Activated gamma-delta T cell treated with anti-CD3 and anti-CD28 coated beads, Interleukin-2, amount 50 U/mL, for 16 hours (primary cell): ENCODE data around the gene CSN3.
"Not testable (repeated sequence)": the region's sequence is repeated elsewhere in the genome, so short reads cannot be mapped to it uniquely, and the experiment has no call there.

Experiments
- DNase-seq: peaks from one replicate; pipeline ENCODE4 v3.0.0-alpha.2; 2020; ENCODE audit warnings: low read depth

Gene CSN3, protein sequence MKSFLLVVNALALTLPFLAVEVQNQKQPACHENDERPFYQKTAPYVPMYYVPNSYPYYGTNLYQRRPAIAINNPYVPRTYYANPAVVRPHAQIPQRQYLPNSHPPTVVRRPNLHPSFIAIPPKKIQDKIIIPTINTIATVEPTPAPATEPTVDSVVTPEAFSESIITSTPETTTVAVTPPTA

DNA sequence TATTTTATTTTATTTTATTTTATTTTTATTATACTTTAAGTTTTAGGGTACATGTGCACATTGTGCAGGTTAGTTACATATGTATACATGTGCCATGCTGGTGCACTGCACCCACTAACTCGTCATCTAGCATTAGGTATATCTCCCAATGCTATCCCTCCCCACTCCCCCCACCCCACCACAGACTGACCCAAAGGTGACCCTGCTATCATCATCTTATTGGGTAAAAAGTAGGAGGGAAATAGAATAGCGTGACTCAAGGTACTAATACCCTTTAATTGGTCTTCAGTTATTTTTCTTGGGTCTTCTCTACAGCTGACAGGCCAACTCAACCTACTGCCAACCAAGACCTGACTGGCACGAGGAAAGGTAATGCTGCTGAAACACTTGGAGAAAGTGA is at the start of gene CSN3:
Gene CSN3, plus strand, starts transcription at position 301 of the 400 bp plus-strand sequence. CDS start 2,223 bp downstream, outside the sequence.
- not testable (repeated sequence) for DNase-seq

DNA sequence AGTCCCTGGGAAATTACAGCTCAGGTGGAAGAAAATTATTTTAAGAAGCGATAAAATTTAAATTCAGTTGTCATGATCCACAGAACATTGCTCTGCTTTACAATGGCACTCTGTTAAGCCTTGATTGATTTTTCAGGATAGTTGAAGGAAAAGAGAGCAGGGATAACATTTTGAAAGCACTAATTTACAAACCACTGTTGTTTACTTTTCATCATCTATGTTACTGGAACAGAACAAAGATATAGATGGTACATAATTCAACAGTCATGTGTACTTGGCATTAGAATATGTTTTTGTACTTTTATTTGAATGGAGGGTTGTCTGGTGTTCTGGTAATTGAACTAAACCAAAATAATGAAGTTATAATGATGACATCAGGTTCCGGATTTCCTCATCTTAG is 49.5 kb upstream of the CSN3 start:
- no peak for DNase-seq

DNA sequence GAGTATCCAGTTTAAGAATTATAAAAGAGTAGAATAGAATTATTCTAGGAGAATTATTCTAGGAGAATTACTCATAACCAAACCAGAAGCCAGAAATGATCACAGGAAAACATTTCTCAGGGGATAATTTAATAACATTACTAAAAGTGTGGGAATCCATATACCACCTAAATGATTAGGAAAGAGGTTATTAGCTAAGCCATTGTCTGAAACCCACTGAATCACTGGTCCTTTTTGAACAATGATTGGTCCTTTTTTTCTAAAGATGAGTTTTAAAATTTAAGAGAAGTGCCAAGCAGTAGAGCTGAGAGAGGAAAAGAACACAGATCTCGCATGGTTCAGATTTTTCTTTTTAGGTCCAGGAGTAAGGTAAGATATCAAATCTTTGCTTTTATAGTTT is 47.0 kb upstream of the CSN3 start, which contains the start of gene ODAM:
Gene ODAM, plus strand, starts transcription at position 301 of the 400 bp plus-strand sequence. CDS start 819 bp downstream, outside the sequence.
- DNase-seq: no peak

DNA sequence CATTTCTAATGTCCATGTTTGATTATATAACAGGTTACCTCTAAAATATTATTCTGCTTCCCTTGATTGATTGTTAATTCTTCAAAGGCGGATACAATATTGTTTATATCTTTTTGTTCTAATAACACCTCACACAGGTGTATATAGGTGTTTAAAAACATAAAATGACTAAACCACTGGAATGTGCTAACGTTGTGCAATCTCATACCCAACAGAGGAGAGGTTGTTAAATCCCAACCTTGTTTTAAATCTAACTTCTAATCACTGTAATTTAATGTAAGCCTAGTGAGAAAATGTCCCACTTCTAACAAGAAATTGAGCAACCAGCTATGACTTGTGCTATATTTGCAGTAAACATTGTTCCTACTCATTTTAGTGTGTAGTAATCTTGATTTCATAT is 45.5 kb upstream of the CSN3 start:
- no peak for DNase-seq

DNA sequence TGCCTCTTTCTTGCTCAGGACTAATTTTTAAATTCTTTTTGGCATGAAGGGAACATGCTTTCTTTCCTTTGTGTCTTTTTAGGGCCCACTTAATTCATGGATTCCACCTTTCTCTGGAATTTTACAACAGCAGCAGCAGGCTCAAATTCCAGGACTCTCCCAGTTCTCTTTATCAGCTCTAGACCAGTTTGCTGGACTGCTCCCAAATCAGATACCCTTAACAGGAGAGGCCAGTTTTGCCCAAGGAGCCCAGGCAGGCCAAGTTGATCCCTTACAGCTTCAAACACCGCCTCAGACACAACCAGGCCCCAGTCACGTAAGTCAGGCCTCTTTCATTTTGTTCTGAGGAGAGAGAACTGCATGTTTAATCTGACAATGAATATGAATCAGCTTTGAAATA is 44.6 kb upstream of the CSN3 start:
- DNase-seq: no peak

DNA sequence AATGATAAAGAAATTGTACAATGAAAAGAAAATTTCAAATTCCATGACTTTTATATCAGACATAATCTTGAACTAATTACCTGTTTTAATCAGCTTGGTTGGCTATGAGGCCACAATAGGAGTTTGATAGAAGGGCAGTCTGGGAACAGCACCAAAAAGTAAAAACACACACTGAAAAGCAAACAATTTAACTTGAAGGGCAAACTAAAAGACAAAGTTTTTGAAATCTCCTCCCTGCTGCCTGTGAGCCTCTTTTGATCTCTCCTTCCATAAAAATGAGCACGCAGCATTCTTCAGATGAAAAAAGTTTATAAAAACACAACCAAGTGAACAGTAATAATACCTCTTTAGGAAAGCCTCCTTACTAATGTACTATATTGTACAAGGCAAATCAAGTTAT is 38.8 kb upstream of the CSN3 start:
- no peak for DNase-seq

DNA sequence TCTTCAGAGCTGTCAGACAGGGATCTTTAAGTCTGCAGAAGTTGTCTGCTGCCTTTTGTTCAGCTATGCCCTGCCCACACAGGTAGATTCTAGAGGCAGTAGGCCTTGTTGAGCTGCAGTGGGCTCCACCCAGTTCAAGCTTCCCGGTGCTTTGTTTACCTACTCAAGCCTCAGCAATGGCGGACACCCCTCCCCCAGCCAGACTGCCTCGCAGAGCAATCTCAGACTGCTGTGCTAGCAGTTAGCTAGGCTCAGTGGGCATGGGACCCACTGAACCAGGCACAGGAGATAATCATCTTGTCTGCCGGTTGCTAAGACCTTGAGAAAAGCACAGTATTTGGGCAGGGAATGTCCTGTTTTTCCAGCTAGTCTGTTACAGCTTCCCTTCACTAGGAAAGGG is 29.6 kb upstream of the CSN3 start:
- not testable (repeated sequence) for DNase-seq

DNA sequence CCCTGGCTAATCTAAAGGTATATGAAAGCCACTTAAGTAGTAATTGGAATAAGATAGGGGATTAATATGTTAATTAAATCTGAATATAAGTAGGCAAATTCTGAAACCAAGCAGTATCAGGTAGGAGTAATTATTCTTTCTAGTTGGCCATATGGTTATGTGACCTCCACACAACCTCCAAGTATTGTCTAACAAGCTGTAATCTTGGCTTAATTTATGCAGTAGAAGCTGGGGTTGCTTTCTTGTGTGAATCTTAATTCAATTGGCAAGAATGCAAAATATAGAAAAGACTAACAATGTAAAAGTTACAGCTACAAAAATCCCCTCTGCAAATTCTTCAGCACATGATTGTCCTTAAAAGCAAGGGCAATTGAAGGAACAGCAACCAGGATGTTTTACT is 26.3 kb upstream of the CSN3 start:
- not testable (repeated sequence) for DNase-seq

DNA sequence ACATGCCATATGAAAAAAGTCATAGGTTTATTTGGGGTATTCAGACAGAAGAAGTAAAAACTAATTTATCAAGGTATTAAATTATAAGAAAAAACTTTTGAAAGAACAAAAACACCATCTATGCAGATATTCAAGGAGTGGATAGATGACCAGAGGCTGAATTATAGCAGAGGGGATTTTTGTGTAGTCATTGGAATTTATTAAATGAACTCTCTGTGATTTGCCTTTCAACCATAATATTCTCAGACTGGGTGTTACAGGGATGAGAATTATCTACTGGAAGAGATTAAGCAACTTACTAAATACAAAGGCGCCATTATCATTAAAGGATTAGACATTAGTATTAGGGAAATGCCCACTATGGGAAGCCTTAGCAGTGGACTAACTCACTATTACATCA is 25.8 kb upstream of the CSN3 start:
- not testable (repeated sequence) for DNase-seq

DNA sequence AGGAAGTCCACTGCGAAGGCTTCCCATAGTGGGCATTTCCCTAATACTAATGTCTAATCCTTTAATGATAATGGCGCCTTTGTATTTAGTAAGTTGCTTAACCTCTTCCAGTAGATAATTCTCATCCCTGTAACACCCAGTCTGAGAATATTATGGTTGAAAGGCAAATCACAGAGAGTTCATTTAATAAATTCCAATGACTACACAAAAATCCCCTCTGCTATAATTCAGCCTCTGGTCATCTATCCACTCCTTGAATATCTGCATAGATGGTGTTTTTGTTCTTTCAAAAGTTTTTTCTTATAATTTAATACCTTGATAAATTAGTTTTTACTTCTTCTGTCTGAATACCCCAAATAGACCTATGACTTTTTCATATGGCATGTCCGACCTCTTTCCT is 21.0 kb upstream of the CSN3 start:
- DNase-seq: not testable (repeated sequence)

DNA sequence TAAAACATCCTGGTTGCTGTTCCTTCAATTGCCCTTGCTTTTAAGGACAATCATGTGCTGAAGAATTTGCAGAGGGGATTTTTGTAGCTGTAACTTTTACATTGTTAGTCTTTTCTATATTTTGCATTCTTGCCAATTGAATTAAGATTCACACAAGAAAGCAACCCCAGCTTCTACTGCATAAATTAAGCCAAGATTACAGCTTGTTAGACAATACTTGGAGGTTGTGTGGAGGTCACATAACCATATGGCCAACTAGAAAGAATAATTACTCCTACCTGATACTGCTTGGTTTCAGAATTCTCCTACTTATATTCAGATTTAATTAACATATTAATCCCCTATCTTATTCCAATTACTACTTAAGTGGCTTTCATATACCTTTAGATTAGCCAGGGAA is 20.6 kb upstream of the CSN3 start:
- not testable (repeated sequence) for DNase-seq

DNA sequence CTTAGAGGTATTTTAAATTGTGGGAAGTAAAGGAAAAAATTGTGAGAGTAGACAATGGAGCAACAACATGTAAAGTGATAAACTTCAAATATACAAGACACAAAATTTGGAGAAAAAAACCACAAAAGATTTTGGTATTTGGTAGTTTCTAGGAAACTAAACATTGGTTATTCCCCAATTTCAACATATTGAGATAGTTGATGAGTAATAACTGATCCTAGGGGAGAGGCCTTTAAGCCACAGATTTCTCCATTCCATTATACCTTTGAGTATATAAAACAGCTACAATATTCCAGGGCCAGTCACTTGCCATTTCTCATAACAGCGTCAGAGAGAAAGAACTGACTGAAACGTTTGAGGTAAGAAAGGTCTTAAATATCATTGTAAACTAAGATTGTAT is 16.6 kb upstream of the CSN3 start, which contains the start of gene FDCSP:
Gene FDCSP, plus strand, starts transcription at position 301 of the 400 bp plus-strand sequence. CDS start 5,071 bp downstream, outside the sequence.
- no peak for DNase-seq

DNA sequence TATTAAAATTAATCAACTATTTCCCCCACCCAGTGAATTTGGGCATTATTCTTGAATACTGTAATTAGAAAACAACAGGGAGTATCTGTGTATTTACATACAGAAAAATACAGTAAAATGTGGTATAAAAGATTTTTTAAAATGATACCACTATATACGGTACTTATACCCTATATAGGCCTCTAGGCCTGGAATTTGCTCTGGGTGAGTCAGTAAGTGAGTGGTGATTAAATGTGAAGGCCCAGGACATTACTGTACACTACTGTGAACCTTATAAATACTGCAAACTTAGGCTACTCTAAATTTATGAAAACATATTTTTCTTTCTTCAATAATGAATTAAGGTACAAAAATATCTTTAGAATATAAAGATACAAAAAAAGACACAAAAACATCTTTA is 6.3 kb upstream of the CSN3 start:
- no peak for DNase-seq

DNA sequence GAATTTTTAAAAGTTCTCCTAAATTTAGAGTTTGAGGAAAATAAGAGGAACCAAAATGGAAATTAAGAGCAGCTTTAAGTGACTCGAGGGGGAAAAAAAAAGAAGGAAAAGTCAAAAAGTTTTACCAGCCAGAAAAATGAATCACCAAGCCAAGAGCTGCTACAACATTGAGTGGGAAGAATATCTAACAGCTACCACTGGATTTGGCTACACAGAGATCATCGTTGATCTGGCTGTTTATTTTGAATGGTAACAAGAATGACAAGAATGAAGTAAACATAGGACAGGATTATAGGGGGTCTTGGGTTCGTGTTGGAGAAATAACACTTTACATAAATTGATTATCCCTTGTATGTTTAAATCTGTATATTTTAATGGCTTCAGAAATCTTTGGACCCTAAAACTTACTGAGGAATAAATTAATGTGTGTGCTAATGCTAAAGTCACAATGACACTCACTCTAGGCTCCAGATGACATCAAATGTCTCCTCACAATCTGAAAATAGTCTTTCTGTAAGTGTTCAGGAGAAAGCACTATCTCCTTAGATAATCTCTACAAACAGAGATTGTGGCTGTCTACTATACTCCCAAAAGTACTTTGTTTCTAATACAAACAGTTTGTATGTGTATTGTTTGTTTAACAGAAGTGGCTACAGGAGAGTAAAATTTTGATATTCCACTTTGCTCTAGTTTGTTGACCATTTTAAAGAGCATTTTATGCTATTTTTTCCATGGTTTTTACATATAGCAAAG is 3.1 kb upstream of the CSN3 start:
- no peak for DNase-seq

DNA sequence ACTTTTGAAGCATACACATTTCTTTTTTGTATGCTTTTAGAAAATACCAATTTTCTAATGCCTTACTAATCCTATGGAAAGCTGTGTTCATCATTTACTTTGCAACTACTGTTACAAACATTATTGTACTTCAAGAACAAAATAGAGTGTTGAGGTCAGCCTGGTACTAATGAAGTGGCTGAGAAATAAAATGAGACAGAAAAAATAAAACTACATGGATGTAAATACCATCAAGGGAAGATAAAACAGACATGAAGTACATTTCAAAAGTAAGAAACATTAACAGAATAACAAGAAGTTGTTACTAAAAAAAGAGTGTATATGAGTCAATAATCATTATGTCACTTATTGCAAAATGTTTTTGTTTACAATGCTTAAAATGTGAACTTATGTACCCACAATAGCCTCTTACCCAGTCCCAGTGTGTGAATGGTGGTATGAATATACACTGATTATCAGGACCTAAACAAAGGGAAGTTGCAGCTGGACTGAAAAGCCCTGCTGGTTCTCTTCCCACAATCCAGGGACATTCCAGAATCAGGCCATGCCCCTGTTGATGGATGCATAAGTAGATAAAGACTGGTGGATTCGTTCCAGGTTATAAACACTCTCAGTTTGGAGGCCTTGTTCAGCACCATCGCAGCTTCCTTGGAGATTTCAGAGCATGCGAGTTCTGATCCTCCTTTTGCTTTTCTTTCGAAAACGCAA is 2.4 kb upstream of the CSN3 start:
- DNase-seq: no peak

DNA sequence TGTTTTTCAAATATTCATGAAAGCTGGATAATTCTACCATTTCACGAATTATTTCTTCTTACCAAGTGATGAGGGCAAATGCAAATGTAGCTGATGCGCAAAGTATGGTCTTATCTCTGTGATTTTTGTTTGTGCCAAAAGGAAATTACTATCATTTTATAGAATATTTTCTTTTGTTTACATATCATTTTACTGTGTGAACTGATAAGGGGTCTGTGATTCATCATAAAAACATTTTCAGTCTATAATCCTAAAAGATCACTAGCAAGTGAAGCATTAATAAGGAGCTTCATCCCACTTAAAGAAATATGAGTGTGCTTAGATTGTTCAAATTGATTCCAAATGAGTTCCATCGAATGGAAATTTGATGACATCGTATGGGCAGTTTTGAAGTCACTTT is 694 bp downstream of the CSN3 start:
- DNase-seq: no peak

DNA sequence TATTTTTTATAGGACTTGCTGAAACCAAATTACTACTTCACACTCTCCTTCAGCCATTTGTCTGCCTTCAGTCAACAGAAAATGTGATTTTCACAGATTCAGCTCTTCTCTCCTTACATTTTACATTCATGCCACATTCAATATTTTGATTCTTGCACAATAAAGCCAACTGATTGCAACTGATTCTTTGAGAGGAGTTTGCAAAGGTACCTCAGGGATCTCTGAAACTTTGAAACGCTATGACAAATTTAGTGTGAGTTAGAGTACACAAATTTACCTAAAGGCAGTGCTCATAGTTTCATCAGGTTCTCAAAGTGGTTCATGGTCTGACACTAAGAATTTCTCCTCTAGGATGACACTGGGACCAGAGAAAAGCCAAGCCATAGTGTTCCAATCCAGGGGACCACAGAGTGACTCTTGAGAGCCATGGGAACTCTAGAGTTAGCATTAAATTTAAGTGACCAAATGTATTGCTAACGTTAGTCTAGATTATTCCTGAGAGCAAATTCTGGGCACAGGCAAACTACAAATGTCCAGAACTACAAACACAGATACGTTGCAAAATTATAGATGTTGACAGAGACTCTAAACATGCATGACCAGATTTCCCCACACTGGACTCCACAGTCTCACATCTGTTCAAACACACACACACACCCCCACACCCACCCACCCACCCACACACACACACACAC is 9.0 kb downstream of the CSN3 start:
- DNase-seq: no peak

DNA sequence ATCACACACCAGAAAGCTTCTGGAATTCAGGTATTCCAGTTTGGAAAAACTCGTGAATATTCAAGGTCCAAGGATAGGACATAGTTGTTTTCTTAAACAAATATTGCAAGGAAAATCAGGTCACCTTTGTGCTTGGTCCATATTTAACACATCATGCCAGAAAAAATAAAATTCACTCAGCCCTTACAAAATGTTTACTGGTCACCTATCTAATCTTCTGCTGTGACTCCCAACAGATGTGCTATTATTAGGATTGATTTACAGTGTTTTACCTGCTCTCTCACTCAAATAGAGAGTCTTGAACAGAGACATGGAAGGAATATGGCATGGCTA is 9.5 kb downstream of the CSN3 start:
- no peak for DNase-seq

DNA sequence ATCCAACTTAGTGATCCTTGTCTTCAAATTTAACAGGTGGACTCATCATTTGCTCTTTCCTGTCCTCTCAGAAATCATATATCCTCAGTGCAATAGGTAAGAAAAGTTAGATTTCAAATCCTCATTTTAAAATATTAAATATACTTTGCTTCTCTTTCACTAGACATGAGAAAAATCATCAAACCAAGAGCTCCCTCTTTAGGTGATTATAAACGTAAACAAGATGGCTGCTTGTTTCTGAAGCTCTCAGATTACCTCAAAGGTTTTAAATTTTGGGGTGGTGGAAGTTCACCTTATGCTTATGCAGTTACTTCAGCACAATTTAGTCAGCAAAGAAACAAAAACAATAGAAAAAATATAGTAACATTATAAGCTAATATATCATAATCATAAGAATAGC is 27.3 kb downstream of the CSN3 start:
- DNase-seq: no peak

DNA sequence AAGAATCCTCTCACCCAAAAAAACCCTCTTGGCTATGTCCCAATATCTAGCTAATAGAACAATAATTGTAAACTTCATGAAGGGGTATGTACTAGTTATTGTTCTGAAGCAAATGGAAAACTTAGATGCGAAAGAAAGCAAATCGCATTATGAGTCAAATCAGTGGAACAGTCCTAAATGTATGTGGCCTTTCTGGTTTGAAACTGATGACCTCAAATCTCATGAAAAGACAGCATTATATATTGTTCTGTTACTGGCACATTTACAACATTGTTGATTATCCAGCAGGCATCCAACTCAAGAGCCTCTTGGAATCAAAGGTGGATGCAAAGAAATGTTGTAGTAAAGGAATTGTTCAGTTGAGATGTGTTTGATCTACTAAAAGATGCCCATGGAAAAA is 34.7 kb downstream of the CSN3 start:
- no peak for DNase-seq

DNA sequence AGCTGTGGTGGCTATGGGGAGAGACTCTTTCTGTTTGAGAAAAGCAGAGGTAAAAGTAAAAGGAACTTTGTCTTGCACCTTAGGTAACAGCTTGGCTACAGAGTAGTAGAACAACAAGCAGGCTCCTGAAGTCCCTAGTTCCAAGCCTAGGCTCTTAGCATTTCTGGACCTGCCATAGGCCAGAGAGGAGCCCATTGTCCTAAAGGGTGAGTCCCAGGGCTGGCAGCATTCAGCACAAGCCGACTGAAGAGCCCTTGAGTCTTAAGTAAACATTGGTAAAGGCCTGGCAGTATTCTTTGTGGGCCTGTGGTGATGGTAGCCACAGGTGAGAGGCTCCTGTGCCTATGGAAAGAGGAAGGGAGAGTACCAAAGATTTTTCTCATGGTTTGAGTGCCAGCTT is 38.2 kb downstream of the CSN3 start:
- no peak for DNase-seq

DNA sequence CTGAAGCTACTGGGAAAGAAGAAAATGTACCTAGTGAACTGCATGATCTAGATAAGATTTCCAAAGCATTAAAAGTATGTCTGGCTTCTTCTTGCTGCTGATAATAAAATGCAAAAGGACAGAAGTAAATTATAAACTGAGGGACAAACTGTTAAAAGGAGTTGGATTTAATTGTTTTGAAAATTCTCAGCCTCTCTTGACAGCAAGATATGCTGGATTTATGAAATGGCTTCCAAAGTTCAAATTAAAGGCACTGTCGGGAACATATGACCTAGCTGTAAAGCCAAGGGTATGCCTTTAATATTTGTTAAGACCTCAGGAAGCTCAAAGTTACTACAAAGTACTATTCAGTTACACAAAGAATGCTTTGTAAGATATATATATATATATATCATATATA is 46.3 kb downstream of the CSN3 start:
- DNase-seq: no peak

DNA sequence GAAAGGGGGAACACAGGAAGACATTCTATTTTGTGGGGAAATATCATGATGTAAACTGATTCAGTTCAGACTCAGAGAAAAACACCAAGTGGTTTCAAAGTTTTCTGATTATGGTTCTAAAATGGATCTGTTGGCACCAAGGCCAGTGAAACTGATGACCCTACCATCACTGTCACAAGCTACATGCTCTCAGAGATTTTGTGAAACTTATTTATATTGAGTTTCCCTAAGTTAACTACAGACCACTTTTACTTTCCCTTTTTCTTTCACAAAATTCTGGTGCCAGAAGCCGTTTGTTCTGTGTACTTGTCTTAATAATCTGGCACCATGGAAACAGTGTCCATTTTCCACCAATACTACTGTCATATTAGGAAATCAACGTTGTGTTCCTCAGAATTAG is 48.9 kb downstream of the CSN3 start:
- DNase-seq: no peak
